Small intestine (tissue), 16 donors: ENCODE data around the gene TYW3. TPM values are rescaled to one million over a fixed set of nuclear protein-coding genes. Genes with fewer than 3 reads are reported as not detected.

ENCODE experiments used
- DNase-seq, 2 donors: peaks; one replicate each; pipeline versions ENCODE4 v3.0.0 to v3.0.0-alpha.2; 2013
- FAIRE-seq: peaks from 2 replicates; lab custom pipeline; 2012; peaks lifted over from hg19 to GRCh38; lab: Jason Lieb, UNC
- H3K27ac ChIP-seq, 3 donors: one replicate each; pipeline ENCODE4 v1.5.1; 2013; ENCODE audit warnings: low read length in 2 of 3, mild to moderate bottlenecking in 2 of 3, control low read depth in 1 of 3, inconsistent platforms in 1 of 3, low read depth in 1 of 3, moderate library complexity in 1 of 3
- H3K27me3 ChIP-seq, 3 donors: one replicate each; pipeline ENCODE4 v1.6.1; 2013; ENCODE audit warnings: low read length in 3 of 3, inconsistent platforms in 1 of 3; ENCODE audit not compliant: control insufficient read depth in 3 of 3, insufficient read depth in 3 of 3
- H3K36me3 ChIP-seq, 3 donors: one replicate each; pipeline ENCODE4 v1.6.1; 2013; ENCODE audit warnings: low read length in 3 of 3, inconsistent platforms in 1 of 3, low read depth in 1 of 3, mild to moderate bottlenecking in 1 of 3, moderate library complexity in 1 of 3; ENCODE audit not compliant: control insufficient read depth in 3 of 3, insufficient read depth in 2 of 3
- H3K4me1 ChIP-seq, 3 donors: one replicate each; pipeline ENCODE4 v1.6.1; 2013; ENCODE audit warnings: low read length in 2 of 3, inconsistent platforms in 1 of 3, low read depth in 1 of 3, mild to moderate bottlenecking in 1 of 3, moderate library complexity in 1 of 3; ENCODE audit not compliant: control insufficient read depth in 3 of 3, insufficient read depth in 2 of 3
- H3K4me3 ChIP-seq, 3 donors: one replicate each; pipeline ENCODE4 v1.5.1; 2013; ENCODE audit warnings: low read length in 3 of 3, control low read depth in 1 of 3, inconsistent platforms in 1 of 3, low read depth in 1 of 3, mild to moderate bottlenecking in 1 of 3, moderate library complexity in 1 of 3
- H3K9me3 ChIP-seq, 2 donors: one replicate each; pipeline ENCODE4 v1.6.1; 2013; ENCODE audit warnings: low read depth in 1 of 2, low read length in 1 of 2; ENCODE audit not compliant: control insufficient read depth in 2 of 2, insufficient read depth in 1 of 2
- WGBS, 3 donors: extraction: QIAGEN DNeasy Blood & Tissue Kit; methylation state at CpG; one replicate each; pipeline ENCODE4 v1.1.7; 2013; 5-methylcytosine and 5-hydroxymethylcytosine counted together
- long read RNA-seq, 10 donors: transcript quantifications; one replicate each; lab custom pipeline, GENCODE V29; 2026
- polyA plus RNA-seq, 4 donors: library from polyadenylated mRNA; stranded (reverse) in 3 of 4; unstranded in 1 of 4; fragments of 200-250 nt in 3 of 4; fragments of 120-200 nt in 1 of 4; gene quantifications; one replicate each; pipeline versions ENCODE4 v1.2.1 to v1.2.3, GENCODE V29; 2013
- donor health status: healthy with polysubstance abuse.
- donor health status: control.
- donor health status: control.
- donor health status: Bipolar disorder and iron deficiency.
- donor health status: healthy.

The TYW3 gene
- polyA plus RNA-seq = 10 to 100 TPM; 11.0 to 17.9 (median 11.4) TPM
- long read RNA-seq, donor 1 = 0 reads
- long read RNA-seq, donor 2, partial matches to known transcripts = 0 of 1 reads
- long read RNA-seq, donor 2, other reads (novel, unspliced or antisense) = 0 of 1 reads
- long read RNA-seq, donor 3, partial matches to known transcripts = 0 of 5 reads
- long read RNA-seq, donor 3, other reads (novel, unspliced or antisense) = 0 of 5 reads
- long read RNA-seq, donor 4, partial matches to known transcripts = 0 of 1 reads
- long read RNA-seq, donor 4, other reads (novel, unspliced or antisense) = 0 of 1 reads
- long read RNA-seq, donor 5, partial matches to known transcripts = 0 of 3 reads
- long read RNA-seq, donor 5, other reads (novel, unspliced or antisense) = 0 of 3 reads
- long read RNA-seq, donor 6, partial matches to known transcripts = 0 of 4 reads
- long read RNA-seq, donor 6, other reads (novel, unspliced or antisense) = 0 of 4 reads
- long read RNA-seq, donor 7 = 0 reads
- long read RNA-seq, donor 8, partial matches to known transcripts = 0 of 3 reads
- long read RNA-seq, donor 8, other reads (novel, unspliced or antisense) = 0 of 3 reads
- long read RNA-seq, donor 9 = 0 reads
- long read RNA-seq, donor 10, transcript TYW3-201 (6 exons, 3,430 nt) = major isoform, 11 of 11 reads
- long read RNA-seq, donor 10, partial matches to known transcripts = 0 of 11 reads
- long read RNA-seq, donor 10, other reads (novel, unspliced or antisense) = 0 of 11 reads

DNA sequence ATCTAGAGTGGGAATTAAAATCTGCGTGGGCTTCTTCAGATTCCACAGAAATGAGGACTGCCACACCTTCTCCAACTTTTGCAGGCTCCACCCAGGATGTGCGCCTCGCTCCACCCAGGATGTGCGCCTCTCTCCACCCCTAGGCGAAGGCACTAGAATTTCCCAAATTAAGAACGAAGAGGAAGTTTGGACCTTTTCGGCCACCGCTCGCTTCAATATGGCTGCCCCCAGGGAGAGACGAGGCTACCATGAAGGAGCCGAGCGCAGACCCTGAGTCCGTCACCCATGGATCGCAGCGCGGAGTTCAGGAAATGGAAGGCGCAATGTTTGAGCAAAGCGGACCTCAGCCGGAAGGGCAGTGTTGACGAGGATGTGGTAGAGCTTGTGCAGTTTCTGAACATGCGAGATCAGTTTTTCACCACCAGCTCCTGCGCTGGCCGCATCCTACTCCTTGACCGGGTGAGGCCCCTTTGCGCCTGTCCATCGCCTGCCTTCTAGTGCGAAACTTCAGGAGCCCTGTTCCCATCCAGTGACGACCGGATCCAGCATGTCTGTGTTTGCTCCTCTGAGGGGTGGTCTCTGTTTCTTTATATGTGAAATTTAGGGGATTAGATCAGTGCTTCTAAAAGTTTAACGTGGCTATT lies at the start of gene TYW3, which contains the start of gene CRYZ:
Gene TYW3, plus strand, starts transcription at position 193 of the 644 bp plus-strand sequence. Its CDS starts 93 bp downstream, at position 286.
Gene CRYZ, minus strand, starts transcription at position 91 of the 644 bp plus-strand sequence. CDS start 8,229 bp downstream, outside the sequence.
- Histone ChIP-seq H3K4me1 (peaks cover 2 to 22% (median 9%) of the 10 kb centered on the region in 3 donors), H3K27ac (peak within 1 kb of the TSS; percentile 75 to 94 (median 79)), H3K4me3 (peak within 1 kb of the TSS; percentile 56 to 91 (median 60)), H3K27me3 (no peaks in the 10 kb centered on the region), H3K9me3 (no peaks in the 10 kb centered on the region), H3K36me3 (peaks cover 6 to 13% (median 11%) of the 10 kb centered on the region in 3 donors)
- WGBS, 3 donors = 0 to 3% (median 1%) methylated on average over 30 of the region's 30 CpGs
- peak; percentile 83 to 93 for DNase-seq
- no peak for FAIRE-seq

- Histone ChIP-seq H3K9me3 (no peaks in the 10 kb centered on the region), H3K4me3 (no peak overlapping the region), H3K4me1 (no peaks in the 10 kb centered on the region), H3K27me3 (no peaks in the 10 kb centered on the region), H3K27ac (no peak overlapping the region), H3K36me3 (no peaks in the 10 kb centered on the region)
- FAIRE-seq (no peak), DNase-seq (no peak)
Measured at GRCh38 chr1:74683656-74684055, 49.3 kb upstream of the TYW3 start.

- DNase-seq (no peak), FAIRE-seq (no peak)
- Histone ChIP-seq H3K36me3 (no peaks in the 10 kb centered on the region), H3K4me3 (no peak overlapping the region), H3K27ac (no peak overlapping the region), H3K27me3 (no peaks in the 10 kb centered on the region), H3K9me3 (no peaks in the 10 kb centered on the region), H3K4me1 (no peaks in the 10 kb centered on the region)
- 84 to 92% (median 88%) methylated on average over 2 of the region's 2 CpGs for WGBS, 3 donors
Measured at GRCh38 chr1:74684301-74684700, 48.7 kb upstream of the TYW3 start.

DNA sequence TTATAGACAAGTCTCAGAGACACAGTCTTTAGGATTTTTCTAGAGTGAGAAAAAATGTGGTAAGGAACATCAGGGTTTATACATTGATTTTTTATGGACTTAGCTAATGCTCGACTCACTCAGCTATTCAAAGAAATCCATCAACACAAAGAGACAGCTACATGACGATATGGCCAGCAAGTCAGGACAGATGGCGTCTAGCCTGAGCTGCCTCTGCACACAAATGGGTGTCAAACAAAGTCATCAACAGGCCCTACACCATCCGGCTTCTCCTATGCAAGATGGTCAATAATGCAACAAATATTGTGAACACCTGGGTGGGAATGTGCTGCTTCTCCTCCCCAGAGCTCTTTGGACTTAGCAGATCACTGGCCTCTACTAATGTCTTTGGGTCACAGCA lies 46.0 kb upstream of the TYW3 start:
- DNase-seq (no peak), FAIRE-seq (no peak)
- Histone ChIP-seq H3K27ac (no peak overlapping the region), H3K36me3 (no peaks in the 10 kb centered on the region), H3K9me3 (no peaks in the 10 kb centered on the region), H3K27me3 (no peaks in the 10 kb centered on the region), H3K4me3 (no peak overlapping the region), H3K4me1 (peaks cover 0 to 2% (median 0%) of the 10 kb centered on the region in 3 donors)
- 78 to 80% (median 79%) methylated on average over 4 of the region's 4 CpGs for WGBS, 3 donors

DNA sequence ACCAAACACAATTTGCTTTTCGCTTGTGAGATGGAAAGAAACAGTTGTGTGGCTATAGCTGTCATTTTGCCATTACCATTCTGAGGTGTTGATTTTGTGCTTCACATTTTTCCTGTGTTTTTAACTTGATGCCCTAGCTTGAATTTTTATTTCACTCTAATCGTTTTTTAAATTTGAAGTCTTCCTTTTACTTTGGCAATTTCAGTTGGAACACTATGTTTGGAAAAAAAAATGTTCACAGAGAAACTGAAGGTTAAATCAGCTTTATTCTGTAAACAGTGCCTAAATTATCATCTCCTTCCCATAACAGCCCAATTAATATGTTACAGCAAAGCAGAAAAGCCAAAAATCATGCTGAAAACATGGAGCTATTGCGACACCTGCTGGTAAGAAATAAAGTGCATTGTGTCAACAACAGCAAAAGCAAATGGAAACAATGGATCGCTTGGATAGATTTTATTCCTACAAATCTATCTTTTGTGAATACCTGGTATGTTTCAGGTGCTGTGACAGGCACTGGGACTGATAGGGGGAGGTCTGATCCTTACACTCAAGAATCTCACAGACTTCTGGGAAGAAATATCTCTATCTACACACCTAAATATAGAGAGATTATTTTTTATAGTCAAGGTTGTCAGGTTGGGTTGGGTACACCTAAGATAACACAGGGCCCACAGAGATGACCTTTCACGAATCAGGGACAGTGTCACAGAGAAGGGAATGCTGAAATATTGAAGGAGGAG lies 43.2 kb upstream of the TYW3 start:
- 28 to 30% (median 28%) methylated on average over 5 of the region's 5 CpGs for WGBS, 3 donors
- H3K9me3 ChIP-seq = no peaks in the 10 kb centered on the region
- peaks cover 0 to 2% (median 0%) of the 10 kb centered on the region in 3 donors for H3K4me1 ChIP-seq
- H3K27ac ChIP-seq = no peak overlapping the region
- DNase-seq = peak; percentile 62 to 65
- no peak overlapping the region for H3K4me3 ChIP-seq
- no peak for FAIRE-seq
- no peaks in the 10 kb centered on the region for H3K36me3 ChIP-seq
- H3K27me3 ChIP-seq = no peaks in the 10 kb centered on the region

DNA sequence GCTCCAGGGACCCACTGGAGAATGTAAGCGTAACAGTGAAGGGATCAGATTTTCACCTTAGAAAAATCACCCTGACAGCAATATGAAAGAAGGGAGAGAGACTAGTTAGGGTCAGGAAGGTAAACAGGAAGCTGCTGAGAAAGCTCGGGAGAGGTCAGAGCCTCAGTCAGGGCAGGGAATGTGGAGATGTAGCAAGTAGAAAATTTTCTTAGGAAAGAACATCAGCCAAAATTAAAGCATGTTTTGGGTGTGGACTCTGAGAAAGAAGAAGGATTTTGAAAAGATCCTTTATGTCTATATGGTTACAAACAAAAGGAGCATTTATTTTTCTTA lies 42.6 kb upstream of the TYW3 start:
- Histone ChIP-seq H3K4me3 (no peak overlapping the region), H3K9me3 (no peaks in the 10 kb centered on the region), H3K4me1 (peaks cover 0 to 2% (median 0%) of the 10 kb centered on the region in 3 donors), H3K36me3 (no peaks in the 10 kb centered on the region), H3K27me3 (no peaks in the 10 kb centered on the region), H3K27ac (no peak overlapping the region)
- no peak for DNase-seq
- FAIRE-seq = no peak
- 20 to 33% (median 21%) methylated on average over 2 of the region's 2 CpGs for WGBS, 3 donors

- Histone ChIP-seq H3K4me1 (peaks cover 0 to 2% (median 0%) of the 10 kb centered on the region in 3 donors), H3K36me3 (no peaks in the 10 kb centered on the region), H3K27ac (no peak overlapping the region), H3K4me3 (no peak overlapping the region), H3K9me3 (no peaks in the 10 kb centered on the region), H3K27me3 (no peaks in the 10 kb centered on the region)
- FAIRE-seq (no peak), DNase-seq (no peak)
- WGBS, 3 donors = 73 to 87% (median 85%) methylated on average over 4 of the region's 4 CpGs
Measured at GRCh38 chr1:74690909-74691308, 42.0 kb upstream of the TYW3 start.

DNA sequence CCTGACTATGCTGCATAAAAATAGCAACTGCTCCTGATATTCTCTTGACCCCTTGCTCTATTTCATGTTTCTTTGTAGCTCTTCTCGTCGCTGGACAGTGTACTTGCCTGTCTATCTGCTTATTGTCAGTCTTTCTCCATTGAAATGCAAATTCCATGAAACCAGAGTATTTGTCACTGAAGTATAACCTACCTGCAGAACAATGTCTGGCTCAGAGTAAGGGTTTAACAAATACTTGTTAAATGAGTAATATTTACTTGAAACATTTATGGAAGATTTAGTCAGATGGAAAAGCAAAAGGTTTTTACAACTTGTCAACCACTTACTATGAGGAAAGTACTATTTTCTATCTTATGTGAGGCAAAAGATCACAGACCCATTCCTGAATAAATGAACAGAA lies 39.5 kb upstream of the TYW3 start:
- 72 to 89% (median 88%) methylated on average over 2 of the region's 2 CpGs for WGBS, 3 donors
- H3K4me1 ChIP-seq = peaks cover 0 to 2% (median 0%) of the 10 kb centered on the region in 3 donors
- no peaks in the 10 kb centered on the region for H3K36me3 ChIP-seq
- no peak overlapping the region for H3K4me3 ChIP-seq
- no peaks in the 10 kb centered on the region for H3K9me3 ChIP-seq
- no peaks in the 10 kb centered on the region for H3K27me3 ChIP-seq
- no peak for DNase-seq
- no peak for FAIRE-seq
- H3K27ac ChIP-seq = no peak overlapping the region
